PFSK-1 (cell line): Measurements from ENCODE around the gene SUSD4.

ENCODE experiments used
- FOXP2 ChIP-seq: optimal IDR thresholded peaks from 2 replicates; pipeline ENCODE3; 2011; ENCODE audit warnings: borderline replicate concordance, control low read depth, inconsistent platforms; ENCODE audit not compliant: insufficient read depth; ENCODE audit errors: extremely low read length, extremely low read depth
- POLR2AphosphoS5 ChIP-seq: IDR thresholded peaks from 2 replicates; pipeline ENCODE4 v1.6.1; 2012; ENCODE audit warnings: low read depth, mild to moderate bottlenecking, control low read depth, low read length, moderate library complexity
- REST ChIP-seq, 2 experiments: IDR thresholded peaks; 2 replicates each; pipeline versions ENCODE4 v1.6.1 to v1.8.0; 2011 to 2012; ENCODE audit warnings: low read depth in 2 of 2, low read length in 2 of 2, control low read depth in 1 of 2, inconsistent platforms in 1 of 2, mild to moderate bottlenecking in 1 of 2, moderate library complexity in 1 of 2; ENCODE audit not compliant: insufficient read depth in 1 of 2
- SIN3A ChIP-seq: IDR thresholded peaks from 2 replicates; pipeline ENCODE4 v1.6.1; 2012; ENCODE audit warnings: mild to moderate bottlenecking, low read length, moderate library complexity, borderline replicate concordance; ENCODE audit not compliant: insufficient read depth
- TAF1 ChIP-seq: IDR thresholded peaks from 2 replicates; pipeline ENCODE4 v1.6.1; 2012; ENCODE audit warnings: low read length, control low read depth, borderline replicate concordance; ENCODE audit not compliant: insufficient read depth

The SUSD4 gene

GRCh38 chr1:223240122-223240521 is 123.9 kb downstream of the SUSD4 start:
- TF ChIP-seq REST (IDR thresholded peaks at IDR 0.05; ENCODE audit: insufficient read depth in 1 of 2, low read depth in 2 of 2, low read length in 2 of 2) (no peak), POLR2AphosphoS5 (no peak), TAF1 (no peak), FOXP2 (no peak), SIN3A (no peak)

DNA sequence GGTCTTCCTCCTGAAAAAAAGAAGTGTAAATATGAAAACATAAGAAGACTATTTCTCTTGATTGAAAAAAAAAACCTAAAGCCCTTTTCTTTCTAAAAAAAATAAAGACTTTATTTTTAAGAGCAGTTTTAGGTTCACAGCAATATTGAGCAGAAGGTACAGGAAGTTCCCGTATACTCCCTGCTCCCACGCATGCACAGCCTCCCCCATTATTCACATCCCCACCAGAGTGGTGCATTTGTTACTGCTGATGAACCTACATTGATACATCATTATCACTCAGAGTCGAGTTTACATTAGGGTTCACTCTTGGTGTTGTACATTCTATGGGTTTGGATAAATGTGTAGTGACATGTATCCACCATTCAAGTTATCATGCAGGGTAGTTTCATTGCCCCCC is 128.9 kb downstream of the SUSD4 start:
- TF ChIP-seq POLR2AphosphoS5 (no peak), SIN3A (no peak), TAF1 (no peak), REST (IDR thresholded peaks at IDR 0.05; ENCODE audit: insufficient read depth in 1 of 2, low read depth in 2 of 2, low read length in 2 of 2) (no peak), FOXP2 (no peak)

DNA sequence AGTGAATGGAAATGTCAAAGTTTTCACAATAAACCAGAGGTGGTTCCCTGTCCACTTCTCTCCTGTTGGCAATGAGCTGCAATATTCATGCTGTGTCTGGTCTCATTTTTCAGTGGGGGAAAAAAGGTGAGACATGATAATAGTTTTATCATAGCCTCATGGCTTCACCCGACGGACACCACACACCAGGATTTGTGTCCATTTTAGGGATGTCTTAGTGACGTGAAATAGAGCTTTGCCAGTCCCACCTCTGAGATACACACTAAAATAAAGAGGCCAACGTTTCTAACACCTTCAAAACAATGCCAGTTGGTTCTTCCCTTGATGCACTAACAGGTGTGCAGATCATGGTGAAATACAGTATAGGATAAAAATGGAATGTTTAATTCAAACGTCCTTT is 129.4 kb downstream of the SUSD4 start:
- TF ChIP-seq FOXP2 (no peak), POLR2AphosphoS5 (no peak), REST (IDR thresholded peaks at IDR 0.05; ENCODE audit: insufficient read depth in 1 of 2, low read depth in 2 of 2, low read length in 2 of 2) (no peak), SIN3A (no peak), TAF1 (no peak)

- TF ChIP-seq REST (IDR thresholded peaks at IDR 0.05; ENCODE audit: insufficient read depth in 1 of 2, low read depth in 2 of 2, low read length in 2 of 2) = no peak
Measured at GRCh38 chr1:223234170-223234514, 129.8 kb downstream of the SUSD4 start.

DNA sequence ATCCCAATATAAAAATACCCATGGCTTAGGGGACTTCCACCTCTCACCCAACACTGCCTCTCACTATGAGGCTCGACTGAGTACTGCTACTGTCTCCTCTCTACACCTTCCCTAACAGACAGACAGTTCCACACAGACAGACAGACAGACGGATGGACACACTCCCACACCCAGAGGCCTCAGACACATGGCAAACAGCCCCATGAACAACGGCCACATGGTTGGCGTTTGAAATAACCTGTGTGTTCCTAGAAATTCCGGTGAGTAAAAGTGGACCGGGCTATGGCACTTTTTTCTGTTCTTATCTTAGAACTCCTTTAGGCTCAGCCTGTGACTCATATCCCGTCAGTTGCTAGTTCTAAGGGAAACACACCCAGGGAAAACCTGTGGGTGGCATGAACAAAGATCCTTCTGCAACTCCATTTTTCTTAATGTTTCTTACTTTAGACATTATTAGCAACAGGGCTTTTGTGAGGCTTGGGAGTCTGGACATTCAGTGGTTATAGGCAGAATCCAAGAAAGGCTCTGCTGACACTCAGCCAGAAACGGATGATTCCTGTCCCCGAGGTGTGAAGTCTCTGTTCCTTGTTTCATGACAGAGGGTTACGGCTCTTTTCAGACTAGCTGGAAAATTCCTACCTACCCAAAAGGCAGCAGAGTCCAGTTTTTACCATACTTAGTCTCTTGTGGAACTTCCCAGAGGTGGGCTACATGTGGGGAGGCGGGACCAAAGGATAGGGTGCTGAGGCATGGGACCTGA is 130.4 kb downstream of the SUSD4 start:
- TF ChIP-seq REST (IDR thresholded peaks at IDR 0.05; ENCODE audit: insufficient read depth in 1 of 2, low read depth in 2 of 2, low read length in 2 of 2) (no peak), TAF1 (no peak), FOXP2 (no peak), SIN3A (no peak), POLR2AphosphoS5 (no peak)
